Sigmoid colon (tissue), 7 donors: Measurements from ENCODE around the gene SLC22A3. TPM values are rescaled to one million over a fixed set of nuclear protein-coding genes. Genes with fewer than 3 reads are reported as not detected.

Experiments
- DNase-seq: peaks from one replicate; pipeline ENCODE4 v3.0.0-alpha.2; 2019
- H3K27ac ChIP-seq, 4 donors: fragments of 200-600 bp; sonication (generic); one replicate each; pipeline ENCODE4 v1.5.1; 2016 to 2019; ENCODE audit warnings: mild to moderate bottlenecking in 1 of 4
- H3K27me3 ChIP-seq, 3 donors: fragments of 200-600 bp; sonication (generic); one replicate each; pipeline ENCODE4 v1.5.1; 2019; ENCODE audit warnings: mild to moderate bottlenecking in 1 of 3
- H3K36me3 ChIP-seq, 4 donors: fragments of 200-600 bp; sonication (generic); one replicate each; pipeline ENCODE4 v1.5.1; 2016 to 2019
- H3K4me1 ChIP-seq, 4 donors: fragments of 200-600 bp; sonication (generic); one replicate each; pipeline ENCODE4 v1.5.1; 2017 to 2019
- H3K4me3 ChIP-seq, 4 donors: fragments of 200-600 bp; sonication (generic); one replicate each; pipeline ENCODE4 v1.5.1; 2017 to 2019; ENCODE audit warnings: mild to moderate bottlenecking in 2 of 4, moderate library complexity in 1 of 4
- H3K9me3 ChIP-seq, 4 donors: fragments of 200-600 bp in 3 of 4; sonication (generic) in 3 of 4; one replicate each; pipeline versions ENCODE4 v1.5.1 to v1.6.1; 2013 to 2019
- EP300 ChIP-seq, 4 donors: sonication (generic); formaldehyde crosslinking; IDR thresholded peaks; one replicate each; pipeline ENCODE4 v1.6.1; 2017; ENCODE audit warnings: antibody characterized with exemption in 4 of 4
- POLR2A ChIP-seq, 2 donors: fragments of 450-650 bp; IDR thresholded peaks; one replicate each; pipeline ENCODE4 v1.6.1; 2016; ENCODE audit warnings: antibody characterized with exemption in 2 of 2, mild to moderate bottlenecking in 2 of 2, moderate library complexity in 2 of 2
- POLR2AphosphoS5 ChIP-seq, 4 donors: sonication (generic); formaldehyde crosslinking; IDR thresholded peaks; one replicate each; pipeline ENCODE4 v1.6.1; 2017; ENCODE audit warnings: antibody characterized with exemption in 4 of 4
- WGBS, 2 donors: extraction: QIAGEN DNeasy Blood & Tissue Kit; methylation state at CpG; one replicate each; pipeline ENCODE4 v1.1.7; 2013; 5-methylcytosine and 5-hydroxymethylcytosine counted together
- intact Hi-C: fragments of 100-400 bp; cut with DNase I; formaldehyde crosslinking; loops from one replicate; pipeline ENCODE4 v1.15.1; 2023
- polyA plus RNA-seq, 3 donors: library from polyadenylated mRNA; stranded (reverse); fragments of 200-250 nt; gene quantifications; one replicate each; pipeline ENCODE4 v1.2.3, GENCODE V29; 2013
- total RNA-seq, 4 donors: library from RNA; depleted of rRNA; stranded (reverse); fragments of >200 nt; gene quantifications; one replicate each; pipeline ENCODE4 v1.1.0, GENCODE V29; 2016
- TF ChIP-seq, protein P1 (sequence below), 4 experiments: fragments of 450-650 bp in 3 of 4; fragments of 200-600 bp in 1 of 4; IDR thresholded peaks; one replicate each; pipeline ENCODE4 v1.5.1; 2016 to 2019; ENCODE audit warnings: antibody characterized with exemption in 4 of 4, mild to moderate bottlenecking in 3 of 4, moderate library complexity in 2 of 4
- donor health status: healthy with polysubstance abuse.
- donor health status: Bipolar disorder and iron deficiency.
- donor health status: healthy.

SLC22A3 gene
- total and polyA plus RNA-seq, 7 donors = 0.23 to 26.3 (median 13.6) TPM

- Histone ChIP-seq H3K4me3 (no peak overlapping the region), H3K4me1 (no peaks in the 10 kb centered on the region), H3K27ac (no peak overlapping the region), H3K9me3 (no peaks in the 10 kb centered on the region), H3K27me3 (no peaks in the 10 kb centered on the region), H3K36me3 (no peaks in the 10 kb centered on the region)
- WGBS, 2 donors = 74 to 87% methylated on average over 8 of the region's 8 CpGs
- intact Hi-C loops = no loop called here
- DNase-seq = no peak
- TF ChIP-seq, protein P1, sequence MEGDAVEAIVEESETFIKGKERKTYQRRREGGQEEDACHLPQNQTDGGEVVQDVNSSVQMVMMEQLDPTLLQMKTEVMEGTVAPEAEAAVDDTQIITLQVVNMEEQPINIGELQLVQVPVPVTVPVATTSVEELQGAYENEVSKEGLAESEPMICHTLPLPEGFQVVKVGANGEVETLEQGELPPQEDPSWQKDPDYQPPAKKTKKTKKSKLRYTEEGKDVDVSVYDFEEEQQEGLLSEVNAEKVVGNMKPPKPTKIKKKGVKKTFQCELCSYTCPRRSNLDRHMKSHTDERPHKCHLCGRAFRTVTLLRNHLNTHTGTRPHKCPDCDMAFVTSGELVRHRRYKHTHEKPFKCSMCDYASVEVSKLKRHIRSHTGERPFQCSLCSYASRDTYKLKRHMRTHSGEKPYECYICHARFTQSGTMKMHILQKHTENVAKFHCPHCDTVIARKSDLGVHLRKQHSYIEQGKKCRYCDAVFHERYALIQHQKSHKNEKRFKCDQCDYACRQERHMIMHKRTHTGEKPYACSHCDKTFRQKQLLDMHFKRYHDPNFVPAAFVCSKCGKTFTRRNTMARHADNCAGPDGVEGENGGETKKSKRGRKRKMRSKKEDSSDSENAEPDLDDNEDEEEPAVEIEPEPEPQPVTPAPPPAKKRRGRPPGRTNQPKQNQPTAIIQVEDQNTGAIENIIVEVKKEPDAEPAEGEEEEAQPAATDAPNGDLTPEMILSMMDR (IDR thresholded peaks at IDR 0.05) = no peak
- no peak for TF ChIP-seq POLR2AphosphoS5 (IDR thresholded peaks at IDR 0.05)
- no peak for TF ChIP-seq POLR2A (IDR thresholded peaks at IDR 0.05)
- no peak for TF ChIP-seq EP300 (IDR thresholded peaks at IDR 0.05)
These were observed 19.7 kb upstream of the SLC22A3 start for GRCh38 chr6:160328447-160328846.

- no peak for DNase-seq
- no peaks in the 10 kb centered on the region for H3K4me1 ChIP-seq
- TF ChIP-seq, protein P1 (IDR thresholded peaks at IDR 0.05) = no peak
- TF ChIP-seq POLR2AphosphoS5 (IDR thresholded peaks at IDR 0.05) (no peak), POLR2A (IDR thresholded peaks at IDR 0.05) (no peak), EP300 (IDR thresholded peaks at IDR 0.05) (no peak)
- no peaks in the 10 kb centered on the region for H3K36me3 ChIP-seq
- no peak overlapping the region for H3K4me3 ChIP-seq
- intact Hi-C loops = no loop called here
- 76 to 77% methylated on average over 7 of the region's 7 CpGs for WGBS, 2 donors
- no peak overlapping the region for H3K27ac ChIP-seq
- H3K9me3 ChIP-seq = no peaks in the 10 kb centered on the region
- H3K27me3 ChIP-seq = no peaks in the 10 kb centered on the region
These were observed 19.0 kb upstream of the SLC22A3 start for GRCh38 chr6:160329188-160329587.

GRCh38 chr6:160330619-160331018 is 17.6 kb upstream of the SLC22A3 start:
- WGBS, 2 donors = 68 to 70% methylated on average over 5 of the region's 5 CpGs
- no peak overlapping the region for H3K27ac ChIP-seq
- H3K36me3 ChIP-seq = no peaks in the 10 kb centered on the region
- no peak overlapping the region for H3K4me3 ChIP-seq
- no peaks in the 10 kb centered on the region for H3K4me1 ChIP-seq
- no peaks in the 10 kb centered on the region for H3K27me3 ChIP-seq
- DNase-seq = no peak
- H3K9me3 ChIP-seq = no peaks in the 10 kb centered on the region
- TF ChIP-seq, protein P1 (IDR thresholded peaks at IDR 0.05) = no peak
- TF ChIP-seq POLR2A (IDR thresholded peaks at IDR 0.05) (no peak), POLR2AphosphoS5 (IDR thresholded peaks at IDR 0.05) (no peak)
- intact Hi-C loops = no loop called here

DNA sequence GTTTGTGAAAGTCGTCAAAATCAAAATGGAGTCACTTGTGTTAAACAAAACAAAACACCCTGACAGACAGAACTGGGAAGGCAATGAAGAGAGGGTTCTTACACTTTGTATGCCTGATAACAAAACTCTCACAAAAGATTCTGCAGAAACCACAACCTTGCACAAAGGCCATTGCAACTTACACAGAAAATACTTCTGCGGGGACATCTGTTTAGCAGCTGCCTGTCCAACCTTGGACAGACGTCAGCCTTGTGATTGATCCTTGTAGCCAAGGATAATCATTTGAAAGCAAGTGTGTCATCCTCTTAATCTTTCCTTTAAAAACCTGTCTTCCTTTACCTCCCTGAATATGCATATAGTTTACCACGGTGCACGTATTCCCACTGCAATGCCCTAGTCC is 17.0 kb upstream of the SLC22A3 start:
- intact Hi-C loops = no loop called here
- Histone ChIP-seq H3K4me3 (no peak overlapping the region), H3K9me3 (no peaks in the 10 kb centered on the region), H3K27me3 (no peaks in the 10 kb centered on the region), H3K27ac (no peak overlapping the region), H3K4me1 (no peaks in the 10 kb centered on the region), H3K36me3 (no peaks in the 10 kb centered on the region)
- no peak for DNase-seq
- WGBS, 2 donors = 71 to 72% methylated on average over 5 of the region's 5 CpGs
- TF ChIP-seq EP300 (IDR thresholded peaks at IDR 0.05) (no peak), POLR2A (IDR thresholded peaks at IDR 0.05) (no peak), POLR2AphosphoS5 (IDR thresholded peaks at IDR 0.05) (no peak)
- TF ChIP-seq, protein P1 (IDR thresholded peaks at IDR 0.05) = no peak

GRCh38 chr6:160331753-160332152 is 16.4 kb upstream of the SLC22A3 start:
- DNase-seq = no peak
- H3K4me1 ChIP-seq = no peaks in the 10 kb centered on the region
- 74 to 79% methylated on average over 5 of the region's 5 CpGs for WGBS, 2 donors
- intact Hi-C loops = no loop called here
- no peaks in the 10 kb centered on the region for H3K27me3 ChIP-seq
- H3K36me3 ChIP-seq = no peaks in the 10 kb centered on the region
- TF ChIP-seq POLR2A (IDR thresholded peaks at IDR 0.05) (no peak), POLR2AphosphoS5 (IDR thresholded peaks at IDR 0.05) (no peak), EP300 (IDR thresholded peaks at IDR 0.05) (no peak)
- TF ChIP-seq, protein P1 (IDR thresholded peaks at IDR 0.05) = no peak
- H3K4me3 ChIP-seq = no peak overlapping the region
- no peaks in the 10 kb centered on the region for H3K9me3 ChIP-seq
- no peak overlapping the region for H3K27ac ChIP-seq
